Measurements from ENCODE around the gene NOM1. TPM values are rescaled to one million over a fixed set of nuclear protein-coding genes. Genes with fewer than 3 reads are reported as not detected.

The NOM1 gene
- total and polyA plus RNA-seq, 4 donors = 8.3 to 33.6 (median 16.9) TPM

- no peak for DNase-seq
- no peaks in the 10 kb centered on the region for H3K36me3 ChIP-seq (ENCODE audit: control insufficient read depth in 4 of 4, insufficient read depth in 4 of 4, low read length in 4 of 4)
- H3K9me3 ChIP-seq (ENCODE audit: control insufficient read depth in 4 of 4, insufficient read depth in 3 of 4, low read length in 3 of 4) = peaks cover 0 to 5% (median 0%) of the 10 kb centered on the region in 4 donors
- H3K4me3 ChIP-seq = no peak overlapping the region
- H3K27me3 ChIP-seq (ENCODE audit: control insufficient read depth in 3 of 3, insufficient read depth in 3 of 3, low read length in 2 of 3) = peaks cover 0 to 16% (median 11%) of the 10 kb centered on the region in 3 donors
- H3K27ac ChIP-seq (ENCODE audit: low read depth in 1 of 2, low read length in 1 of 2) = no peak overlapping the region
- WGBS, 2 donors = 96 to 98% methylated on average over 92 of the region's 92 CpGs
- ATAC-seq (ENCODE audit: insufficient read depth, low FRiP score) = no peak
- TF ChIP-seq CTCF (IDR thresholded peaks at IDR 0.05; ENCODE audit: control extremely low read depth, extremely low read depth) = no peak
- H3K9ac ChIP-seq (ENCODE audit: insufficient read depth in 1 of 2, low read length in 2 of 2) = no peak overlapping the region
- H3K4me1 ChIP-seq (ENCODE audit: control insufficient read depth in 5 of 5, insufficient read depth in 5 of 5, low read length in 5 of 5) = no peaks in the 10 kb centered on the region
Observed at GRCh38 chr7:156941393-156942182, 7.9 kb upstream of the NOM1 start.

DNA sequence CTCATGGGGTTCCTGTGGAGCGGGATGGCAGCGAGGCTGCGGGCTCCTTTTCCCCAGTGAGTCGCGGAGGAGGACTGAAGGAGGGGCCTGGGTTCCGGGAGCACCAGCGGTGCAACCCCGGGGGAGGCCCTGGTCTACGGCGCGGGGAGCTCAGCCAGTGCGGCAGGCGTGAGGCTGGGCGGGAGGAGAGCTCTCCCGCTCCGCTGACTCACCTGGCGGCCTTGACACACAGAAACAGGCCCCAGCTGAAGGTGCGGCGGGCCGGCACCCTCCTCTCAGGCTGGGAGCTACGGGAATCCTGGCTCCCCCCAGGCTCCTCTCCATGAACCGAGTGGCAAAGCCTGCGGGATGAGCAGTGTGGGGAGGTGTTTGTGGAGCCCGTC is 6.8 kb upstream of the NOM1 start:
- Histone ChIP-seq H3K36me3 (ENCODE audit: control insufficient read depth in 4 of 4, insufficient read depth in 4 of 4, low read length in 4 of 4) (no peaks in the 10 kb centered on the region), H3K9me3 (ENCODE audit: control insufficient read depth in 4 of 4, insufficient read depth in 3 of 4, low read length in 3 of 4) (peaks cover 0 to 5% (median 0%) of the 10 kb centered on the region in 4 donors), H3K4me1 (ENCODE audit: control insufficient read depth in 5 of 5, insufficient read depth in 5 of 5, low read length in 5 of 5) (peaks cover 0 to 2% (median 0%) of the 10 kb centered on the region in 5 donors), H3K9ac (ENCODE audit: insufficient read depth in 1 of 2, low read length in 2 of 2) (no peak overlapping the region), H3K27me3 (ENCODE audit: control insufficient read depth in 3 of 3, insufficient read depth in 3 of 3, low read length in 2 of 3) (peaks cover 0 to 20% (median 16%) of the 10 kb centered on the region in 3 donors), H3K4me3 (no peak overlapping the region), H3K27ac (ENCODE audit: low read depth in 1 of 2, low read length in 1 of 2) (no peak overlapping the region)
- TF ChIP-seq CTCF (IDR thresholded peaks at IDR 0.05; ENCODE audit: control extremely low read depth, extremely low read depth) = no peak
- ATAC-seq (ENCODE audit: insufficient read depth, low FRiP score) (peak; percentile 19), DNase-seq (no peak)
- 23 to 54% methylated on average over 21 to 24 of the region's 24 CpGs for WGBS, 2 donors

- no peak for TF ChIP-seq CTCF (IDR thresholded peaks at IDR 0.05; ENCODE audit: control extremely low read depth, extremely low read depth)
- WGBS, 2 donors = 40% methylated on average over 36 of the region's 36 CpGs
- no peaks in the 10 kb centered on the region for H3K36me3 ChIP-seq (ENCODE audit: control insufficient read depth in 4 of 4, insufficient read depth in 4 of 4, low read length in 4 of 4)
Observed at GRCh38 chr7:156943091-156944041, 6.1 kb upstream of the NOM1 start.

More at GRCh38 chr7:156943091-156944041, 6.1 kb upstream of the NOM1 start:
- no peak for DNase-seq
- H3K9me3 ChIP-seq (ENCODE audit: control insufficient read depth in 4 of 4, insufficient read depth in 3 of 4, low read length in 3 of 4) = peaks cover 0 to 5% (median 0%) of the 10 kb centered on the region in 4 donors
- H3K4me3 ChIP-seq = no peak overlapping the region
- H3K4me1 ChIP-seq (ENCODE audit: control insufficient read depth in 5 of 5, insufficient read depth in 5 of 5, low read length in 5 of 5) = peaks cover 0 to 2% (median 0%) of the 10 kb centered on the region in 5 donors
- H3K9ac ChIP-seq (ENCODE audit: insufficient read depth in 1 of 2, low read length in 2 of 2) = no peak overlapping the region
- ATAC-seq (ENCODE audit: insufficient read depth, low FRiP score) = no peak
- H3K27me3 ChIP-seq (ENCODE audit: control insufficient read depth in 3 of 3, insufficient read depth in 3 of 3, low read length in 2 of 3) = peaks cover 0 to 20% (median 16%) of the 10 kb centered on the region in 3 donors
- H3K27ac ChIP-seq (ENCODE audit: low read depth in 1 of 2, low read length in 1 of 2) = no peak overlapping the region
